Breast epithelium (tissue), 3 donors: ENCODE measurements around the gene MAP6D1.

ENCODE experiments used
- CTCF ChIP-seq, 3 donors: fragments of 450-650 bp; IDR thresholded peaks; one replicate each; pipeline ENCODE4 v1.5.1; 2016 to 2017; ENCODE audit warnings: antibody characterized with exemption in 3 of 3, mild to moderate bottlenecking in 3 of 3, moderate library complexity in 3 of 3
- POLR2A ChIP-seq: fragments of 450-650 bp; IDR thresholded peaks from one replicate; pipeline ENCODE4 v1.6.1; 2016; ENCODE audit warnings: antibody characterized with exemption, mild to moderate bottlenecking, moderate library complexity
- POLR2AphosphoS5 ChIP-seq, 3 donors: sonication (generic); formaldehyde crosslinking; IDR thresholded peaks; one replicate each; pipeline ENCODE4 v1.6.1; 2017; ENCODE audit warnings: antibody characterized with exemption in 3 of 3

GRCh38 chr3:183807209-183807728, 18.1 kb downstream of the MAP6D1 start:
- TF ChIP-seq CTCF (IDR thresholded peaks at IDR 0.05), result no peak
- no peak for TF ChIP-seq POLR2A
- no peak for TF ChIP-seq POLR2AphosphoS5 (IDR thresholded peaks at IDR 0.05)
